ENCODE data around the gene SDK2. TPM values are rescaled to one million over a fixed set of nuclear protein-coding genes. Genes with fewer than 3 reads are reported as not detected.

Gene SDK2
- total RNA-seq, 1 experiment from 2014 or later: 0.14 TPM

DNA sequence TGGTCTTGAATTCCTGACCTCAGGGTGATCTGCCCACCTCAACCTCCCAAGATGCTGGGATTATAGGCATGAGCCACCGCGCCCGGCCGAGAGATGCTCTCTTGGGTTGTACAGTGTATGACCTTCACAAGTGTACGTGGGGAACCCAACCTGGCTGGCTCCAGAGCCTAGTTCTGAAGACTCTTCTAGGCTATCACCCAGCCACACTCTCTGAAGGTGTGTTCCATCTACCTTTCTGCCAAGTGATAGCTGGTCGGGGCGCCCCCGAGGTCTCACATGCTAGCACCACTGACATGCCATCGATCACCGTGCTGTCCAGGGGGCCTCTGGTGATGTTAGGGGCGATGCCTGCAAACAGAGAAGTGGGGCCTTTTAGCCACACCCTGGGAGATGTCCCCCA lies 210.7 kb downstream of the SDK2 start:
- in situ Hi-C loops (cut with HindIII; ENCODE audit: low pct_unique_long_range_greater_than_20kb, low sequenced_read_pairs): no loop called here

DNA sequence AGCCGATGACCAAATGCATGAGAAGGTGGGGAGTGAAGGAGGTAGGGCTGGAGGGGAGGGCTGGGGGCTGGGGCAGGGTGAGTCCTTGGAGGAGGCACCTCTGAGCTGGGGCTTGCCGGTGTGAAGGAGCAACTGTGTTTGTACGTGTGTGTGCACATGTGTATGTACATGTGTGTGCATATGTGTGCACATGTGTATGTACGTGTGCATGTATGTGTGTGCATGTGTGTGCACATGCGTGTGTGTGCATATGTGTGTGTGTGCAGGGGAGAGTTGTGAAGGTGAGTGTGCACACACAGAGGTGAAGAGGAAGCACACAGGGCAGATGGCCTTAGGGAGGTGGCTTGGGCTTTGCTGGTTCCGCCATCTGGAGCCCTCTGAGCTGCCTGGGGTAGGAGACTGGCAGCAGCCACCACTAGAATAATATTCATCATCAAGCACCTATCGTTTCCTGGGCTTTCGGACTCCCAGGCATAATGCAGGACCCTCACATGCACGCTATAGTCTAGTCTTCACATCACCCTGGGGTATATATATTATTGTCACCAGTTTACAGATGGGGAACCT lies 211.5 kb downstream of the SDK2 start:
- in situ Hi-C loops (cut with HindIII; ENCODE audit: low pct_unique_long_range_greater_than_20kb, low sequenced_read_pairs): no loop called here
- DNase-seq (ENCODE audit: low read depth): no peak

More for the DNA sequence above, 210.7 kb downstream of the SDK2 start:
- DNase-seq (ENCODE audit: low read depth): no peak

DNA sequence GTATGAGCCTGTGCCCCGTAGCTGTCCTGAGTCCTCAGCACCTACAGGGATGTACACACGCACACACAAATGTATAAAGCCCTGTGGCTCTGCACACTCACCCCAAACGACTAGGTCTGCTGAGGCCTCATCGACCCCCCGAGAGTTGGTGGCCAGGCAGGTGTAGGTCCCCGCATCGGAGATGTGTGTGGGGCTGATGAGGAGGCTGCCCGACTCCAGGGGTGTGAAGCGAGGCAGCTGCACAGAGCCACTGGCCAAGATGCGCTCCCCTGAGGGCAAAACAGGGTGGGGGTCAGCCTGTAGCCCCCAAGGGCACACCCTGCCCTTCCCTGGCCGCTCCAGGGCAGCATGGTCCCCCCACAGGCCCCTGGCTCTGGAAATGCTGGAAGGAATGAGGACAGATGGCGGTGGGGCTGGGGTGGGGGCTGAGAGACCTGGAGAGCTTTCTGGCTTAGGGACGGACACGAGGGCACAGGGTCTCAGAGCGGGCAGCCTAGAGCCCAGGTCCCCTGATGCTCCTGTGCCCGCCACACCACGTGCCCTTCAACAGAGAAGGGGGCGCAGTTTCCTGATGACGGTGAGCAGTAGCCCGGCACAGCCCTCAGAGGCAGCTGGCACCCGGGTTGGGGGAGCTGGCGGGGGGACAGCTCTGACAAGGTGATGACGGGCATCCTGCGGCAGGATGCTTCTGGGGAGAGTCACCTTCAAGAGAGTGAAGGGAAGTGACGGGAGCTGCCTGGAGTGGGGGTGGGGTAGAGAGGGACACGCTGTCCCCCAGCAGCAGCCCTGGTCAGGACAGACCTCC lies 212.6 kb downstream of the SDK2 start:
- no peak for DNase-seq (ENCODE audit: low read depth)
- in situ Hi-C loops (cut with HindIII; ENCODE audit: low pct_unique_long_range_greater_than_20kb, low sequenced_read_pairs): no loop called here

DNA sequence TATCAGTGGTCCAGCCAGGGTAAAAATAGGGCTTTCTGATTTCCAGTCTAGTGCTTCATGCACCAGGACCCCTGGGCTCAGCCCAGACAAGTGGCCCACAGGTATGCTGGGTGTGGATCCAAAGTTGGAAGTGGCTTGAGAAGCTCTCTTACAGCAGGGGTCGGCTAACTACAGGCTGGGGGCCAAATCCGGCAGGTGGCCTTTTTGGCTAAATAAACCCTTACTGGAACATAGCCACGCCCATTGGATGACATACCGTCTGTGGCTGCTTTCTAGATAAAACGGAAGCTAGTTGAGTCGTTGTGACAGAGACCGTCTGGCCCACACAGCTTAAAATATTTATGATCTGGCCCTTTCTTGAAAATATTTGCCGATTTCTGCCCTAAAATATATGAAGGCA lies 213.4 kb downstream of the SDK2 start:
- DNase-seq (ENCODE audit: low read depth): no peak
- in situ Hi-C loops (cut with HindIII; ENCODE audit: low pct_unique_long_range_greater_than_20kb, low sequenced_read_pairs): no loop called here

DNA sequence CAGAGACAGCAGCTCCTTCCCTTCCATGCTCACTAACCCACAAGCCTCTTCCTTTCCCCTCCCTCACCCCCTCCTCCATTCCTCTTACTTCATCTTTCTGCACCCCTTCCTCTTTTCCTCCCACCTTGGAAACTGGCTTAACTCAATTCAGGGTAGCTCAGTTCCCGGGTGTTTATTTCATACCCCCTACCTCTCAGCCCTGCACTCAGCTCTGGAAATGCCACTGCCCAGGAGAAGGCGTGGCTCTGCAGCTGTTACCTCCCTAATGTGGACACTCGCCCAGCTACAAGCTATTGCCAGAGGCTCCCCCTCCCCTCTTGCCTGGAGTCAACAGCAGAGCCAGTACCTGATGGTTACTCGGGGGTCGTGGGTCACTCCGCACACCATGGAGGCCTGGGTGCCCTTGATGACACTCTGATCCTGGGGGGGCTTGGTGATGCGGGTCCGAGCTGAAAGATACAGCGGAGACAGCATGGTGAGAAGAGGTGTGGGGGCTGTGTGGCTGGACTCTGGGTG lies 214.0 kb downstream of the SDK2 start:
- DNase-seq (ENCODE audit: low read depth): no peak
- in situ Hi-C loops (cut with HindIII; ENCODE audit: low pct_unique_long_range_greater_than_20kb, low sequenced_read_pairs): no loop called here

DNA sequence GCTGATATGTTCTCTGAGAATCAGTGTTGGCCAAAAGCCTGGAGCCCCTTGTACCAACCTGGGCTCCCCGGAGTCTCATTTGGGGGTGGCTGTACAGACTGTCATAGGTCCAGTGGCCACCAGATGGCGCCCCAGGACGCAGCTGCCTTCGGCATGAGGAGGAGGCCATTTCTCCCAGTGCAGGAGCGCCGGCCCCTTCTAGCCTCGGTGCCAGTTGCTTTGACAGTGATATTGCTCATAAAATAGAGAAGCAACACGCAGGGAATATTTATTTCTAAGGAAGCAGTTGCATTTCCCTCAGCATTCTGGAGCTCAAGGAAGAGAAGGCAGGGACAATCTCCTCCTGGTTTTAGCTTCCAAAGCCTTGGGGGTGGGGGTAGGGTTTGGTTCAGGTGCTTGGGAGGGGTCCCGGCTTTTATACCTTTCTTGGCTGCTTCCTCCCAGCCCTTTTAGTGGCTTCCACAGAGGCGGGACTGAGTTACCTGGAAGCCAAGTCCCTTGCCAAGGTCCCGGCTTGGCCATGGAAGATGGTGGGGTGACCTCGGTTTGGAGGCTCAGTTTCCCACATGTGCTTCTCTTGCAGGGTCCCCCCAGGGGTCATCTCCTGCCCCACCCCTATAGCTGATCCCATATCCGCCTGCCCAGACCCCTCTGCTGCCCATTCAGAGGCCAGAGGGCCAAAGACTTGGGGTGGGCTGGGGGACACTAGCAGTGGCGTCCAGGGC lies 214.6 kb downstream of the SDK2 start:
- peak; percentile 55 for DNase-seq (ENCODE audit: low read depth)
- in situ Hi-C loops (cut with HindIII; ENCODE audit: low pct_unique_long_range_greater_than_20kb, low sequenced_read_pairs): no loop called here

DNA sequence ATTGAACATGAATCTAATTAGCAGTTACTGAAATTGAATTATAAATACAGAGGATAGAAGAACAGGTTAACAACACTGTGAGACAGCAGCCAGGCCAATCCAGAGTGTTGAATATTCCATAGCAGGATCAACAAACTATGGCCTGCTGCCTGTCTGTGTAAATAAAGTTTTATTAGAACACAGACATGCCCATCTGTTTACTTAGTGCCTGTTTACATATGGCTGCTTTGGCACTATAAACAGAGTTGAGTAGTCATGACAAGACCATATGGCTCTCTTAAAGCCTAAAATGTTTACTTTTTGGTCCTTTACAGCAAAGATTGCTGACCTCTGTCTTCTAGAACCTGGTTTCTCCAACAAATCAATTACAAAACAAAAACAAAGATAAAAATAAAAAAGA lies 217.0 kb downstream of the SDK2 start:
- in situ Hi-C loops (cut with HindIII; ENCODE audit: low pct_unique_long_range_greater_than_20kb, low sequenced_read_pairs): no loop called here
- DNase-seq (ENCODE audit: low read depth): no peak

DNA sequence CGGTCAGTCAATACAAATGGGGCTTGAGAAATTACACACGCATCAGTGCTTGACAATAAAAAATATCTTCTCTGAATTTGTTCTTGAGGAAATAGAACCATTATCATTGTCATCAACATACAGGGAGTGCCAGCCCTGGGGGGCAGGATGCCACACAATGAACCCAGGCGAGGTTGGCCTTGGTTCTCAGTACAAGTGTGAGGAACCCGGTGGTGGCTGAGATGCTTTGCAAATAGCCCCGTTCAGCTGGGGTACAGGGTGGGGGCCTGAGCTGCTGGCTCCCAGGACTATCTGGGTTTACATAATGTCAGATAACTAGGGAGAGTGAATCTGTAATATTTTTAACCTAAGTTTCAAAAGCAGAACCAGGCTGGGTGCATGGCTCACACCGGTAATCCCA lies 219.7 kb downstream of the SDK2 start:
- DNase-seq (ENCODE audit: low read depth): no peak
- in situ Hi-C loops (cut with HindIII; ENCODE audit: low pct_unique_long_range_greater_than_20kb, low sequenced_read_pairs): no loop called here

DNA sequence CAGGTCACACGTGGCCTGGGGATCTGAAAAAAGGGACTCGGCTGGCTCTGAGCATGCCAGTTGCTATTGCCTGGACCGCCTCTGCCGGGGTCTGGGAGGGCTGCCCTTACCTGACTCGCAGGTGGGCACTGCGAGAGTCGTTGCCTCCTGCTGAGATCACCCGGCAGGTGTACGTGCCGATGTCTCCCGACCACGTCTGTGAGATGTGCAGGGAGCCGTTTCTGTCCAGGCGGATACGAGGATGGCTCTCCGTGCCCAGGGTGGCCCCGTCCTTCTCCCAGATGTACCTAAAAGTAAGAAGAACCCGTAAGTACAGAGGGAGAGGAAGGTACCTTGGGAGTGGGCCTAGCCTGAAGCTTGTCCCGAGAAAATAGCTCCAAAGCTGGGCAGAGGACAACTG lies 220.4 kb downstream of the SDK2 start:
- in situ Hi-C loops (cut with HindIII; ENCODE audit: low pct_unique_long_range_greater_than_20kb, low sequenced_read_pairs): no loop called here

DNA sequence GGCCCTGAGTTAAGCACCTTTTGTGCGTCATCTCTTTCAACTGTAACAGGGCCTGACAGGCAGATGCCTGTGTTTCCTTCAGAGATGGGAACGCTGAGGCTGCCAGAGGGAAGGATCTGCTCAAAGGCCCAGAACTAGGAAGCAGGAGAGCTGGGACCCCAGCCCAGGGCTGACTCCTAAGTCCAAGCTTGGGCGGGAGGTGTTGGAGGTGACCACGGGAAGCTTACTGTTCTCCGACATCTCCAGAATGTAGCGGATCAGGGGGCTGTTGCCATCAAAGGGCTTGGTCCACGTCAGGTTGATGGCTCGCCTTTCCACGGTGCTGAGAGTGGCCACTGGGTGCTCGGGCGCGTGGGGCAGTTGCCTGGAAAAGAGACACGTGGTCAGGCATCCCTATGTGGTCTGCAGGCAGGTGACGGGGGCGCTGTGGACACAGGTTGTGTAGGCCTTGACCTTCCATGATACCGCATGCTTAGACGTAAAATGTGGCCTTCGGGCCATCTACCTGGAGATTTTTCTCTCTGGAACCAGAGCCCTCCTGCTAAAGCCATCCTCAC lies 221.0 kb downstream of the SDK2 start:
- in situ Hi-C loops (cut with HindIII; ENCODE audit: low pct_unique_long_range_greater_than_20kb, low sequenced_read_pairs): no loop called here
- DNase-seq (ENCODE audit: low read depth): no peak

More for the DNA sequence above, 220.4 kb downstream of the SDK2 start:
- DNase-seq (ENCODE audit: low read depth): no peak

DNA sequence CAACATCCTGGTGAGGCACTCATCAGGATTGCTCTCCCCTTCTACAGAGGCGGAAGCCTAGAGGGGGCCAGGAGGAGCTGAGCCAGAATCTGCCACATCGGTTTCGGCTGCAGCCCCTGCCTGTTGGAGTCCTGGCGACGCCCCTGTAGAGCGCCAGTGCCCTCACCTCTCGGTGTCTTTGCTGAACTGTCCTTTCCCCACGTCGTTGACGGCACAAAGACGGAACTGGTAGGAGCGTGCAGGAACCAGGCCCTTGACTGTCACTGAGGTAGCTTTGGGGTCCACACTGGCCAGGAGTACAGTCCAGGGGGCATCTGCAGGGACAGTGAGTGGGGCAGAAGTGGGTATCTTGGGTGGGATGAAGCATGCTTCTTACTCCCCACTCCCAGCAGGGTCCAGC lies 222.1 kb downstream of the SDK2 start:
- in situ Hi-C loops (cut with HindIII; ENCODE audit: low pct_unique_long_range_greater_than_20kb, low sequenced_read_pairs): no loop called here
- DNase-seq (ENCODE audit: low read depth): no peak

DNA sequence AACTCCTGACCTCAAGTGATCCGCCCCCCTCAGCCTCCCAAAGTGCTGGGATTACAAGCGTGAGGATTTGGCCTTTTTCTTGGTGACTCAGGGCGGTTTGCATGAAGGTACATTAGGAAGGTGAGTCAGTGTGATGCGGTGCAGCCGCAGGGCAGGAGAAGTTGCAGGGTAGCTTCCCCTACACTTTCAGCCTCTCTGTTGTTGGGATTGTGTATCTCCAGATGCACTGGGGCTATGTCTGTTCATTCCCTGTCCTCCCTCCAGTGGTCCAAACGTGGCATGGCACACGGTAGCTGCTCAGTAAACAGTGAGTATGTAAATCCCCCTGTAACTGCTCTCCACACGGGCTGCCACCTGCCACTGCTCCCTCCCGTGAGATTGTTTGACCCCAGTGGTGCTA lies 223.3 kb downstream of the SDK2 start:
- DNase-seq (ENCODE audit: low read depth): peak; percentile 38
- in situ Hi-C loops (cut with HindIII; ENCODE audit: low pct_unique_long_range_greater_than_20kb, low sequenced_read_pairs): no loop called here

DNA sequence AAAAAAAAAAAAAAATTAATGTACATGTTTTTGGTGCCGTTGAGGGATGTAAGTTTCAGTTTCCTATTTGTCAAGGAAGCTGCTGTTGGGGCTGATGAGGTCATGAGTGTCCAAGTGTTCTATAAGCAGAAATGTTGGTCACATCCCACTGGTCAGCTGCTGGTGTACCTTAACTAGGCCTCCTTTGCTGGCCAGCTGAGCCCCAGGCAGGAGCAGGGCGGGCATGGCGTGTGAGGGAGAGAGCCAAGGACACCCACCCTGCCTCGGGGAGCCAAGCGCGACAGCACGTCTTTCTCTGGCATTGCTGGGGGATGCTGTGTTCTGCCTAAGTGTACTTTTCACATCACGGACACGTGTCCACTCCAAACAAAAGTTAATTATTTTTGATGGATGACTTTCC lies 224.4 kb downstream of the SDK2 start:
- DNase-seq (ENCODE audit: low read depth): peak; percentile 60
- in situ Hi-C loops (cut with HindIII; ENCODE audit: low pct_unique_long_range_greater_than_20kb, low sequenced_read_pairs): no loop called here

DNA sequence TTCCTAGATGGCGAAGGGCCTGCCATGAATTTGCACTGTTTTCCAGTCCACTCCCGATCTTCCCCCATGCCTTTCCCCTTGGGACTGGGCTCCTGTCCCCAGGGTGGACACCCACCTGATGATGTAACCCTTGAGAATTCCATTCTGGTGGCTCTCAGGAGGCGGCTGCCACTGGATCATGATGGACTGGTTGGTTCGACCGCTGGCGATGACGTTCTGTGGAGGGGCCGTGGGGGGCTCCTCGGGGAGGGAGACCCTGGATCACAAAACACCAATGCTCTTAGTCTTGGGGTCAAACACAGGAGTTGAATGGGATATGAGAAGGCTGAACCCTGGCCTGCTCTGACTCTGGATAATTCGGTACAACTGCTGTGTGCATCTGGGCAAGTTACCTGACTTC lies 225.2 kb downstream of the SDK2 start:
- in situ Hi-C loops (cut with HindIII; ENCODE audit: low pct_unique_long_range_greater_than_20kb, low sequenced_read_pairs): no loop called here
- no peak for DNase-seq (ENCODE audit: low read depth)

DNA sequence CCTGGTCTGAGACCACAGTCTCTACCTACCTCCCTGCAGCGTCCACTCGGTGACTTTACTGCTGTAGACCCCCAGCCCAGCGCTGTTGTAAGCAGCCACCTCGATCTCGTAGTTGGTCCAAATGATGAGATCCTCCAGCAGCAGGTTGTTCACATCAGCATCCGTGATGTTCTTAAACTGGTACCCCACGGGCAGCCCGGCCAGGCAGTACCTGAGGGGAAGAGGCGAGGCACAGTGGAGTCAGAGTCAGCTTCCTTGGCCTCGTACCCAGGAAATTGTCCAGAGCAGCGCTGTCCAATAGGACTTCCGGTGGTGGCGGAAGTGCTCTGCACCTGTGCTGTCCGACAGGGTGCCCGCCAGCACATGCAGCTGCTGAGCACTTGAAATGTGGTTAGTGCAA lies 228.5 kb downstream of the SDK2 start:
- in situ Hi-C loops (cut with HindIII; ENCODE audit: low pct_unique_long_range_greater_than_20kb, low sequenced_read_pairs): no loop called here

DNA sequence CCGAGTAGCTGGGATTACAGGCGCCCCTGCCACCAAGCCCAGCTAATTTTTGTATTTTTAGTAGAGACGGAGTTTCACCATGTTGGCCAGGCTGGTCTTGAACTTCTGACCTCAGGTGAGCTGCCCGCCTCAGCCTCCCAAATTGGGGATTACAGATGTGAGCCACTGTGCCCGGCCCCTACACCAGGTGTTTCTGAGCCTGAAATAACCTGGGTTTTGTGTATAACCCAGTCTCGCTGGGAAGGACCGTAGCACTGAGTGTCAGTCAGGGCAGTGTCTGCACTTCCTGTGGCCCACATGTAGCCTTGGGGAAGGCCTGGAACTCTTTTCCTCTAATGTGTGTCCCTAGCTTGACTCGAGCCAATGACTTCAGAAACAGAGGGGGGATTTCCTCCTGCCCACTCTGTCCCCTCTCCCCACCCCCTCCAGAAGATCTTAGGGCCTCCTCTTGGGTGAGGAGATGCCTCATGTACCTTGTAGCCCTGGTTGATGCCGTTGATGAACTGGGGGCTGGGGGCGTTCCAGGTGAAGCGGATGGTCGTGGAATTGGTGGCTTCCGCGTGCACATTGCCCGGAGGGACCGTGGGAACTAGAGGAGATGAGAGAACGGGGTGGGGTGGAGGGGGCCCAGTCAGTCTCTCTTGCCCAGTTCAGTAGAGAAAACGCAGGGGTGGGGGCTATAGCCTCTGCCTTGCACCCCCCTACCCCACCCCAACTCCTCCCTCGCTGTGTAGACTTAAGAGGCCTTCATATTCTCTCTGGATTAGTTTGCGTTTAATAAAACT lies 229.9 kb downstream of the SDK2 start:
- DNase-seq (ENCODE audit: low read depth): no peak
- in situ Hi-C loops (cut with HindIII; ENCODE audit: low pct_unique_long_range_greater_than_20kb, low sequenced_read_pairs): no loop called here

More for the DNA sequence above, 228.5 kb downstream of the SDK2 start:
- no peak for DNase-seq (ENCODE audit: low read depth)

DNA sequence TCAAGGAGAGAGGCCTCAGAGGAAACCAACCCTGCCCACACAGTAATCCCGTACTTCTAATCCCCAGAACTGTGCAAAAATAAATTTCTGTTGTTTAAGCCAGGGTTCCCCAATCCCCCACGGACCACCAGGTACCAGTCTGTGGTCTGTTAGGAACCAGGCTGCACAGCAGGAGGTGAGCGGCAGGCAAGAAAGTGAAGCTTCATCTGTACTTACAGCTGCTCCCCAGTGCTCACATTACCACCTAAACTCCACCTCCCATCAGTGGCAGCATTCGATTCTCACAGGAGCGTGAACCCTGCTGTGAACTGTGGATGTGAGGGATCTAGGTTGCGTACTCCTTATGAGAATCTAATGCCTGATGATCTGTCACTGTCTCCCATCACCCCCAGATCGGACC lies 231.3 kb downstream of the SDK2 start:
- DNase-seq (ENCODE audit: low read depth): no peak
- in situ Hi-C loops (cut with HindIII; ENCODE audit: low pct_unique_long_range_greater_than_20kb, low sequenced_read_pairs): no loop called here

DNA sequence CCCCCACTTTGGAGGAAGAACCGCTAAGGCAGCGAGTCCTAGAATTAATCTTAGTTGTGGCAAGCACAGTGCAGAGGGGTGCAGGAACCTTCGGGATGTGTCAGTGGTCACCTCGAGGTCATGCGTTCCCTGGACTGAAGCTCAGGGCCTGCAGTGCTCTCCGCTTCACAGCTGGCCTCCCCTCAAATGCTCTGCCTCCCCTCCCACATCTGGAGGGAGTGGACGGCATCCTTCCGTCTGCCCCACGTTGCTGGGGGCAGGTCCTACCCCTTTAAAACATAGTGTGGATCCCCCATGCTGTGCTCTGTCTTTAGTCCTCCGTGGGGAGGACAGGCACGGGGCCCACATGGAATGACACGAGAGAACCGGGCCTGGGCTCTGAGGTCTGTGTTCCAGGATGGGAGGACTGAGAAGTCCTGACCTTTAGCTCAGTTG lies 232.9 kb downstream of the SDK2 start:
- in situ Hi-C loops (cut with HindIII; ENCODE audit: low pct_unique_long_range_greater_than_20kb, low sequenced_read_pairs): no loop called here
- no peak for DNase-seq (ENCODE audit: low read depth)

Measured in Caki2 (cell line).